ENCODE measurements around the gene HAP1.
"Not testable (repeated sequence)": the region's sequence is repeated elsewhere in the genome, so short reads cannot be mapped to it uniquely, and the experiment has no call there.

HAP1 gene

DNA sequence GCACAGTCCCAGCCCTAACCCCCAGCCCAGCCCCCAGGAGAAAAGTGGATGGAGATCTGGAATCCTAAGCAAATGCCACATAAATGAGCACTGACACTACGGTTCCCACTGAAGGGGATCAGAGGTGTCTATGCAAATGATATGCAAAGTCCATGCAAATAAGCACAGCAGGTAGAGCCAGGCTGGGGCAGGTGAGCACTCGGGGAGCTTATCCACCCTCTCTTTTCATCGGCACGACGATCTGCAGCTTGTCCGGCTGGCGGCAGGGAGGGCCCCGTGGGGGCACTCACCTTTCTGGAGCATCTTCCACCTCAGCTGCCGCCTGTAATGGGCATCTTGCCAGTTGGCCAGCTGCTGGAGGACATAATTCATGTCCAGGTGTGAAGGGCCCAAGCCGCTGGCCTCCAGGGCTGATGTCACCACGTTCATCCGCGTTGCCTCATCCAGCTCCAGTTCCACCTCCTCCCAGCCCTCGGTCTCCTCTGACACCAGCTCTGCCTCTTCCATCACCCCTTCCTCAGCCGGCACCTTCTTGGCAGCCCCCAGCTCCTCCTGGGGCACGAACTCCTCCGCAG, 9.9 kb downstream of the HAP1 start:
- DNase-seq (ENCODE audit: low spot score) = no peak

- no peak for DNase-seq (ENCODE audit: low spot score)
Measured at GRCh38 chr17:41723801-41724475, 10.5 kb downstream of the HAP1 start.

DNA sequence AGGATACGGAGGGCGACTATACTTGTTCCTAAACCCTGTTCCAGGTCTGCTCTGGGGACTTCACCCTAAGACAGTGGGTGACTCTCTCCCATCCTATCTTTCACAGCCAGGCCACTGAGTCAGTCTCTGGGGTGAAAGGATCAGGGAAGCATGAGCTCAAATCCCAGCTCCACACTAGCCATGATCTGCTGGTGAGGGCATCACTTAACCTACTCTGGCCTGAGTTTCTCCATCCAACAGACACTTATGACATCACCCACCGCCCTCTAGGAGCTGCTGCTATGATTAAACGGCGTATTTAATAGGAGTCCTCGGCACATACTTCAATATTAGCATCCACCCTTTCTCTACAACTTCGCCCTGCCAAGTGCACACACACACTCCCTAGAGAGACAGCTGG, 12.2 kb downstream of the HAP1 start:
- no peak for DNase-seq (ENCODE audit: low spot score)

DNA sequence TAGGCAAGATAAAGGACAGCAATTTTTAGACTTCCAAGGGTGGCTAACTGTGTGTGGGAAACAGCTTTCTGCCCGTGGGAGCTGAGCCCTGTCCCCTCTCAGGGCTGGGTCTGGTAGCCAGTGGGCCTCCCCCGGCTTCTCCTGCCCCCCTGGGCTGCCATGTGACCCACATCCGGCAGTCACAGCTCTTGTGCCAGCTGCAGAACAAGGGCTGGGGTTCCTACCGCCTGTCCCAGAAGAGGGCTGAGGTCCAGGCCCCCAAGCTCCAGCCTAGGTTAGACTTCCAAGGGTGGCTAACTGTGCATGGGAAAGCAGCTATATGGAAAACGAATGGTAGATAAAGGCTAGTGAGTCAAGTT, 16.2 kb downstream of the HAP1 start:
- DNase-seq (ENCODE audit: low spot score) = peak; percentile 63

DNA sequence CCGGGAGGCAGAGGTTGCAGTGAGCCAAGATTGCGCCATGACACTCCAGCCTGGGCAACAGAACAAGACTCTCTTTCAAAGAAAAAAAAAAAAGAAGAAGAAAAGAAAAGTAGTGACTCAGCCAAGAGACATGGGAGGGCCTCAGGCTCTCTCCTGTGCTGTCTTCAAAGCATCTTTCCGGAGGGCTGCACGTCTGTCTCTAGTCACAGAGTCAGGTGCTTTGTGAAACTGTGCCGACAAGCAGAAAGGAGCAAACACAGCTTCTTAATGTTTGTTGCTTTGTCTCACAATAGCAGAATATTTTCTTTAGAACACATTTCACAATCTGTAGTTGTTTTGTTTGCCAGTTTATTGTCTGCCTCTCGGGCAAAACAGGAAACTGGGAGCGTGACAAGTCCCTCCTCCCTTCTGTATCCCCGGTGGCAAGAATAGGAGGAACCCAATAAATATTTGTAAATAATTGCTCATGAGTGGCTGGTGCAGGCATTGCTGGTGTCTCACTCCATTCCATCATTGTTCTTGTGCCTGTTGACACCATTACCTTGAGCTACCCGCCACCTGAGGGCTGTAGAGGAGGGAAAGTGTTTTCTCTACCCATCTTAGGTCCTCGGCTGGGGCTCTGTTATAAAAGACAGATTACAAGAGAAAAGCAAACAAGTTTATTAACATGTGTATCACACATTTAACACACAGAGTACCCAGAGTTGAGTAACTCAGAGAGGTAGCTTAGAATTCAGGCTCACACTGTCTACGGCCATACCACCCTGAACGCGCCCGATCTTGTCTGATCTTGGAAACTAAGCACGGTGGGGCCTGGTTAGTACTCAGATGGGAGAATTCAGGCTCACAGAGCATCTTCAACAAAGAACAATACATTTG, 16.8 kb downstream of the HAP1 start:
- no peak for DNase-seq (ENCODE audit: low spot score)

GRCh38 chr17:41711669-41712400, 22.6 kb downstream of the HAP1 start, which contains the start of gene GAST:
Gene GAST (plus strand): TSS chr17:41712331. CDS start chr17:41715437, 3,106 bp downstream.
- no peak for DNase-seq (ENCODE audit: low spot score)

DNA sequence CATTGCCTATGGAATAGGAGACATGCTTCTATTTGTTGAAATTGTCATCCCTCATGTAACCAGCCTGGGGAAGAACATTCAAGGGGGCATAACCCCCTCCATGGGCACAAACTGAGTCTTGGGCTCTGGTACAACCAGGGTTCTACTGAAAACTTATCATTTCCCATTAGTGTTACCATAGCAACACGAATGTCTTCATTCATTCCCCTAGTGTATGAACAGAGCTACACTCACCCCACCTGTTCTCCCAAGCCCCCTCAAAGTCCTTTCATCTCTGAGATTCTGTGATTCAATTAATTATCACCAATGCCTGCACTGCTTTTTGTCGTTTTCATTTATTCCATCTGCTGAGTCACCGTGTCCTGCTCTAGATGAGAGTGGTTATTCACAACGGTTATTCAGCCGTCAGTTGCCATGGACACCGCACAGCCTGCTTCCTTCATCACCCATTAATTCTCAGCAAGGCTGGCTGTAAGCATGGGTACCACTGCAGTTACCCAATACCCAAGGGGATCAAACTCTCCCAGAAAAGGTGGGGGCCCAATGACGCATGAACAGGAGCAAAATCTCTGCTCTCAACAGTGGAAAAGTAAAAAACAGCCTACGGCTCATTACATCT, 23.9 kb downstream of the HAP1 start:
- DNase-seq (ENCODE audit: low spot score) = no peak

DNA sequence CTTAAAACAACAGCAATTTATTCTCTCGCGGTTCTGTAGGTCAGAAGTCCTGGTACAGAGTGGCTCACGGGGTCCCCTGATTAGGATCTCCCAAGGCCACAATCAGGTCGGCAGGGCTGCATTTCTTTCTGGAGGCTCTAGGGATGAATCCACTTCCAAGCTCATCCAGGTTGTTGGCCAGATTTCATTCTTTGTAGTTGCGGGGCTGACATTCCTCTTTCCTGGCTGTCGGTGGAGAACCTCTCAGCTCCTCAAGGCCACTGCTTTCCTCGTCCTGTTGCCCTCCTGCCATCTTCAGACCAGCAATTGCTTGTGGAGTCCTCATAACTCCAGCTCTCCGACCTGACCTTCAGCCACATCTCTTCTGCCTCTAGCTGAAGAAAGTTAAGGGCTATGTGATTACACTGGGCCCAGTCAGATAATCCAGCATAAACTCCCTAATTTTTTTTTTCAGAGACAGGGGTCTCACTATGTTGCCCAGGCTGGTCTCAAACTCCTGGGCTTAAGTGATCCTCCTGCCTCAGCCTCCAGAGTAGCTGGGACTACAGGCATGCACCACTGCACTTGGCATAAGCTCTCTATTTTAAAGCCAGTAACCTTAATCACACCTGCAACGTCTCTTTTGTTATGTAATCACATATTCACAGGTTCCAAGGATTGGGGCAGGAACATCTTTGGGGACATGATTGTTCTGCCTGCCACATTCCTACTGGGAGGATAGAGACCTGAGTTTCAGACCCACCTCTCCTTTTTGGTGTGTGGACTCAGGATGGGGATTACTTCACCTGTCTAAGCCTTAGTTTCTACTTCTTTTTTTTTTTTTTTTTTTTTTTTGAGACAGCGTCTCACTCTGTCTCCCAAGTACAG, 26.4 kb downstream of the HAP1 start:
- DNase-seq (ENCODE audit: low spot score) = no peak

- no peak for DNase-seq (ENCODE audit: low spot score)
Measured at GRCh38 chr17:41705271-41705991, 29.0 kb downstream of the HAP1 start.

DNA sequence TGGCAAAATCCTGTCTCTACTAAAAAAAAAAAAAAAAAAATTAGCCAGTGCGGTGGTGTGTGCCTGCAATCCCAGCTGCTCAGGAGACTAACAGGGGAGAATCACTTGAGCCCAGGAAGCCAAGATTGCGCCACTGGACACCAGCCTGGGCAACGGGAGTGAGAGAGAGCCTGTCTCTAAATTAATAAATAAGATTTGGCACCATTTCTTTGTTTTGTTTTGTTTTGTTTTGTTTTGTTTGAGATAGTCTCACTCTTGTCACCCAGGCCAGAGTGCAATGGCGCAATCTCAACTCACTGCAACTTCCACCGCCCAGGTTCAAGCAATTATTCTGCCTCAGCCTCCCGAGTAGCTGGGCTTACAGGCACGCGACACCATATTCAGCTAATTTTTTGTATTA, 31.7 kb downstream of the HAP1 start:
- DNase-seq (ENCODE audit: low spot score) = no peak

- not testable (repeated sequence) for DNase-seq (ENCODE audit: low spot score)
Measured at GRCh38 chr17:41700843-41701242, 33.6 kb downstream of the HAP1 start.

- peak; percentile 77 for DNase-seq (ENCODE audit: low spot score)
Measured at GRCh38 chr17:41697122-41697962, 37.1 kb downstream of the HAP1 start.

DNA sequence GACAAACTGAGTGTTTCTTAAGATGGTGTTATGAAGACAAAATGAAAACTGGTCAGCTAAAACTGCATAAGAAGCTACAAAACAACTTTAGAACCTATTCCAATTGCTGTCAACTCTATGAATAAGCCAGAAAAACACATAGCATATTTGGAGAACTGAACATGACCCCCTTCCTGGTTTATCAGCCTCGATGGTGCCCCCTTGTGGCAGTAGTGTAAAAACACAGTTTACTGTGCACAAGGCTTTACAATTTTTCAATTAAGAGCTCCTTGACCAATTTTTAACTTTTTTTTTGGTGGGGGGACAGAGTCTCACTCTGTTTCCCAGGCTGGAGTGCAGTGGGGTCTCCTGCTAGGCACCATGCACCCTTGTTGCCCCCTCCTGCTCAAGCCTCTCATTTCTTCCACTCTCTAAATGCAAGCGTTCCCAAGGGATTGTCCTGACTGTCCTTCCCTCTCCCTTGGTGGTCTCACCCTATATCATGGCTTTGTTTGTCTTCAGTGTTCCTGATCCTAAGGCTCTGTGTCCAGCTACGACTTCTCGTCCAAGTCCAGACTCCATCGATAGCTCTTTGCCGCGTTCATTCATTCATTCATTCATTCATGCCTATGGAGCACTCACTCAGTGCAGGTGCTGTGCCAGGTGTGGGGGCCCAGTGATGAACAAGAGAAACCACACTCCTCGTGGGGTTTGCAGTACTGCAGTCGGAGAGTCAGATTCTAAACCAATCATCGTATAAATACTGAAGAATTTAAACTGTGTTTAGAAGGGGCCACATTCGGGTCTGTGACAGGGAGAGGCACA, 38.3 kb downstream of the HAP1 start:
- peak; percentile 57 for DNase-seq (ENCODE audit: low spot score)

DNA sequence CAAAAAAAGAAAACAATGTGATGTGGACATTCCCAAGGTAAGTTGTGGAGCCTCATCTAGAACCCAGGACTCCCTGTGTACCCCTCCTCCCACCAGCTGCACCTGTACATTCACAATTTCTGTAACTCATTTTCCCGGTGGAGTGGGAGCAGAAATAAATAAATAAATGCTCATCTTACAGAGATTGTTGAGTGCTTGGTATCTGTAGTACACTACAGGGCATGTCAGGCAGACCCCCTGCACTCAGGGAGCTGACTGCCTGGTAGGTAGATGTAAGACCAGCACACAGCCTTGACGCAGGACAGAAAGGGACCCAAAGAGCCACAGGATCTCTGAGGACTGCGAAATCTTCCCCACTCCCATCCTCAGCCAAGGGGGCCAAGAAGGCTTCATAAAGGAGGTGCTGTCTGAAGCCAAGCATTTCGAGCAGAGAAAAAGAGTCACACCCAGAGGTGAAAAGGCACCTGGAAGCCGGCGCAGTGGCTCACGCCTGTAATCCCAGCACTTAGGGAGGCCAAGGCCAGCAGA, 39.2 kb downstream of the HAP1 start:
- no peak for DNase-seq (ENCODE audit: low spot score)

DNA sequence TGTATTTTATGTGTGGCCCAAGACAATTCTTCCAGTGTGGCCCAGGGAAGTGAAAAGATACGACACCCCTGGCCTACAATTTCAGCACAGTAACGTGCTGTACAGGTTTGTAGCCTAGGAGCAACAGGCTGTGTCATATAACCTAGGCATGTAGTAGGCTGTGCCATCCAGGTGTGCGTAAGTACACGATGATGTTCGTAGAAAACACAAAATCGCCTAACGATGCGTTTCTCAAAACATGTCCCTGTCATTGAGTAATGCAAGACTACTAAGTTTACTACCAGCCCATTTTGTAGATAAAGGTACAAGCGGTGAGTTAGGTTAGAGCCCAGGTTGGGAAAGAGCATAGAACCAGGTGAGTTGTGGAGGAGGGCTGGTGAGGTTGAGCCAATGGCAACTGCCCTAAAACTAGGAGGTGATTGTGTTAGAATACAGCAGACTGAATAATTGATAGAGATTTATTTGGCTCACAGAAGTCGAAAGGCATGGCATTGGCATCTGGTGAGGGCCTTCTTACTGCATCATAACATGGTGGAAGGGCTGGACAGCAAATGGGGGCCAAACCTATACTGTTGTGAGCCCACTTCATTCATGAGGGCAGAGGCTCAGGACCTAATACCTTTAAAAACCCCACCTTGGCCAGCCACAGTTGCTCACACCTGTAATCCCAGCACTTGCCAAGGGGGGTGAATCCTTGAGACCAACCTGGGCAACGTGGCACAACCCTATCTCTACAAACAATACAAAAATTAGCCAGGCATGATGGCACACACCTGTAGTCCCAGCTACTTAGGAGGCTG, 41.5 kb downstream of the HAP1 start:
- no peak for DNase-seq (ENCODE audit: low spot score)

GRCh38 chr17:41691031-41691777, 43.2 kb downstream of the HAP1 start:
- no peak for DNase-seq (ENCODE audit: low spot score)

GRCh38 chr17:41690497-41690896, 43.9 kb downstream of the HAP1 start:
- no peak for DNase-seq (ENCODE audit: low spot score)

Data from globus pallidus (tissue), 1 donor.